WI38 (cell line): Measurements from ENCODE around the gene HID1.
"Not testable (repeated sequence)": the region's sequence is repeated elsewhere in the genome, so short reads cannot be mapped to it uniquely, and the experiment has no call there.

Experiments used
- H3K4me3 ChIP-seq: 2 replicates; pipeline ENCODE4 v1.5.1; 2011; ENCODE audit warnings: low read depth, mild to moderate bottlenecking, control low read depth, low read length
- TF ChIP-seq, protein P1 (sequence below): IDR thresholded peaks from 2 replicates; pipeline ENCODE4 v1.5.1; 2012; ENCODE audit warnings: low read depth, mild to moderate bottlenecking, control low read depth, low read length

Gene HID1

DNA sequence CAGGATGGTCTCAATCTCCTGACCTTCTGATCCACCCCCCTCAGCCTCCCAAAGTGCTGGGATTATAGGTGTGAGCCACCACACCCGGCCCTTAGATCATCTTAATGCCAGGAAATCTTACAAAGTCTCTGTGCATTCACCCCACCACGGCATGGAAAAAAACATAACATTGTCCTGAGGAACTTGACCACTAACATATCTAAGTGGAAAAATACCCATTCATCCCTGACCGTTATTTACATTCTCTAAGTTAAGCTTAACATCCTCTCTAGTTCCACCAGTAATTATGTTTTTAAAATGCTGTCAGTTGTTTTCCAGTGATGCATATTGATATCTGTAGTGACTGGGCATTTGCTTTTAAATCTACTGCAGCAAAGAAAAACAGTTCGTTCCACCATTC, 3.4 kb upstream of the HID1 start:
- H3K4me3 ChIP-seq: no peak overlapping the region

GRCh38 chr17:74972973-74973328, 392 bp upstream of the HID1 start:
- H3K4me3 ChIP-seq: no peak overlapping the region
- TF ChIP-seq, protein P1, sequence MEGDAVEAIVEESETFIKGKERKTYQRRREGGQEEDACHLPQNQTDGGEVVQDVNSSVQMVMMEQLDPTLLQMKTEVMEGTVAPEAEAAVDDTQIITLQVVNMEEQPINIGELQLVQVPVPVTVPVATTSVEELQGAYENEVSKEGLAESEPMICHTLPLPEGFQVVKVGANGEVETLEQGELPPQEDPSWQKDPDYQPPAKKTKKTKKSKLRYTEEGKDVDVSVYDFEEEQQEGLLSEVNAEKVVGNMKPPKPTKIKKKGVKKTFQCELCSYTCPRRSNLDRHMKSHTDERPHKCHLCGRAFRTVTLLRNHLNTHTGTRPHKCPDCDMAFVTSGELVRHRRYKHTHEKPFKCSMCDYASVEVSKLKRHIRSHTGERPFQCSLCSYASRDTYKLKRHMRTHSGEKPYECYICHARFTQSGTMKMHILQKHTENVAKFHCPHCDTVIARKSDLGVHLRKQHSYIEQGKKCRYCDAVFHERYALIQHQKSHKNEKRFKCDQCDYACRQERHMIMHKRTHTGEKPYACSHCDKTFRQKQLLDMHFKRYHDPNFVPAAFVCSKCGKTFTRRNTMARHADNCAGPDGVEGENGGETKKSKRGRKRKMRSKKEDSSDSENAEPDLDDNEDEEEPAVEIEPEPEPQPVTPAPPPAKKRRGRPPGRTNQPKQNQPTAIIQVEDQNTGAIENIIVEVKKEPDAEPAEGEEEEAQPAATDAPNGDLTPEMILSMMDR: no peak

More for the DNA sequence above, 3.4 kb upstream of the HID1 start:
- TF ChIP-seq, protein P1: no peak

DNA sequence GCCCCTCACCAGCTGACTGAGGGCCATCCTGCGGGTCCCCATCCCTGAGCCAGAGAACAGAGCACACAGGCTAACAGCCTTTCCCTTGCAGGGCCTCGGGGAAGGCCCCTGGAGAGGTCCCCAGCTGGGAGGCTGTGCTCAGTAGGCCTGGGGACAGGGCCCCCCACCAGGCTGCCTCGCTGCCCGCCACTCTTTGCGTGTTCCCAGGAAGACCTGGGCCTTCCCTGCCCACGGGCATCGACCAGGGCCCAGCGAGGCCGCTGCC, 785 bp downstream of the HID1 start:
- H3K4me3 ChIP-seq: no peak overlapping the region

GRCh38 chr17:74971069-74971841, 1.3 kb downstream of the HID1 start:
- TF ChIP-seq, protein P1: no peak
- H3K4me3 ChIP-seq: no peak overlapping the region

More for the DNA sequence above, 785 bp downstream of the HID1 start:
- TF ChIP-seq, protein P1: no peak

- TF ChIP-seq, protein P1: no peak
- no peak overlapping the region for H3K4me3 ChIP-seq
Measured at GRCh38 chr17:74970395-74970794, 2.2 kb downstream of the HID1 start.

DNA sequence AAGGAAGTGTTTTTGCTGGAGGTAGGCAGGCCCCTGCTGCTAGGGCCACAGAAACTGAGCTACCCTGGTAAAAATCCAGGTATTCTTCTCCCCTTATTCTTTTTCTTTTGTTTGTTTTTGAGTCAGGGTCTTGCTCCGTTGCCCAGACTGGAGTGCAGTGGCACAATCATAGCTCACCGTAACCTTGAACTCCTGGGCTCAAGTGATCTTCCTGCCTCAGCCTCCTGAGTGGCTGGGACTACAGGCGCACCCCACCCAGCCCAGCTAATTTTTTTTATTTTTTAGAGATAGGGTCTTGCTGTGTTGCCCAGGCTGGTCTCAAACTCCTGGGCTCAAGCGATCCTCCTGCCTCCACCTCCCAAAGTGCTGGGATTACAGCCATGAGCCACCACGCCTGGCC, 3.1 kb downstream of the HID1 start:
- H3K4me3 ChIP-seq: not testable (repeated sequence)

DNA sequence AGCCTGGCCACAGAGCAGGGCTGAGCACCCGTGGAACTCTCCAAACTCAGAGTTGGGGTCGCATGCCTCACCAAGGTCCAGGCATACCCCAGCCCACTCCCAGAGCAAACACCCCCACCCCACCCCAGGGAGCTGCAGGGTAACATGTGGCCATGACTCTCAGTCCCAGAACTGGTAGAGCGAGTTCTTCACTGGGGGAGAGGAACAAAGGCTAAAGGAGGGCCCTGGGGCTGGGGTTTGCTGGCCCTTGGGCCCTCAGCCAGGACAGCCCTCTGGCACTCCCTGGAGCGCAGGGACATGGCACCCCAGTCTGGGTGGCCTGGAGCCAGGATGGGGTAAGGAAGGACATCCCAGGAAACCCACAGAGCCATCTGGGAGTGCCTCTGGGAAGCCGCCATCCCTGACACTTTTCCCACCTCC, 4.2 kb downstream of the HID1 start:
- TF ChIP-seq, protein P1: no peak

More for the DNA sequence above, 4.2 kb downstream of the HID1 start:
- no peak overlapping the region for H3K4me3 ChIP-seq
